HG03045 (cell line): Measurements from ENCODE around the gene BCL2L12.

Experiments
- ATAC-seq: cut with Tn5 transposase; IDR thresholded peaks from one replicate; pipeline ENCODE4 v1.9.1; 2021; ENCODE audit warnings: mild to moderate bottlenecking, moderate library complexity; ENCODE audit not compliant: unreplicated experiment

Gene BCL2L12

DNA sequence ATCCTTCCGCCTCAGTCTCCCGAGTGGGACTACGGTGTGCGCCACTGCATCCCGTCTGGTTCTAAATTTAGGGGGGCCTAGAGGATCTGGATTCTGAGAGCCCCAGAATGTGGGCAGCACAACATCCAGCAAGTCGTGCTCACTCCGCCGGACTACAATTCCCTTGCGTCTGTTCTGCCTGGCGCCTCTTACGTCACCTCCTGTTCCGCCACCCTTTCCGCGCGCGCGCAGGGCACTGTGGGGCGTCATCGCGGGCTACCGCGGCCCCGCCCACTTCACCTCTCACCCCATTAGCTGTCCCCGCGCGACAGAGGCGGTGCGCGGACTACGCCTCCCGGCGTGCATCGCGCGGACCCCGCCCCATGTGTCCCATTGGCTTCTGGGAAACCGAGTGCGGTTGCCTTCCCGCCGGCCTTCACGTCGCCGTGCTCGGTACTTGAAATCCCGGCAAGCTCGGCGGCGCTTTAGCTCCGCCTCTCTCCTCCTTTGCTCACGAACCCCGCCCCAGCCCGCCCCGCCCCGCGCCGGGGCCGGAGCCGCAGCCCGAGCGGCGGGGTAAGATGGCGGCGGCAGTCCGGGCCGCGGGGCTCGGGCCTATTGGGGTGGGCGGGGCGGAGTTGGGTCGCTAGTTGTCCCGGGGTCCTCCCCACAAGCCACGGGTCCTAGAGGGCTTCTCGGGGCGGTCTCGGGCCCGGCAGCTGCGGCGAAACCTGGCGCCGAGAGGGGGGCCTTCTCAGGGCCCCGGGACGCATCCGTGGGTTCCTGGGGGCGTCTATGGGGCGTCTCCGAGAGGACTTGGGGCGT is 23.8 kb upstream of the BCL2L12 start, which contains the start of gene SCAF1:
Gene SCAF1, plus strand, starts transcription at position 522 of the 804 bp plus-strand sequence. CDS start 2,818 bp downstream, outside the sequence.
- peak; percentile 54 for ATAC-seq

- ATAC-seq = no peak
Measured at GRCh38 chr19:49642492-49643035, 23.2 kb upstream of the BCL2L12 start.

DNA sequence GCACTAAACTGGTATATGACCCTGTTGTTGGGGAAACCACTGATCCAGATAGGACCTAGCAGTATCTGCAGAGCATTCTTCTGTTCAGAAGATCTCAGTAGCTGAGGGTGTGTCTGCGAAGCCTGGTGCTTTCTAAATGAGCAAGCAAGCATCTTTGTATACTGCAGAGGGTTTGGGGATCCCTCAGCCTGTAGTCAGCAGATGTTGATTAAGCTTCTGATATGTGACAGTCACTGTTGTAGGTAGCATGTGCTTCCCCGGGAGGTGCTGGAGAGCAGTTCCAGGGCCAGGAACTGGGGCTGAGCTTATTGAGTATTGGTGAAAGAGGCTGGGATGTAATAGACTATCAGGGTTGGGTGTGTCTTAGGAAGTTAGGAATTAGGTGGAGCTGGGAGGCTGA is 22.3 kb upstream of the BCL2L12 start:
- ATAC-seq = no peak

DNA sequence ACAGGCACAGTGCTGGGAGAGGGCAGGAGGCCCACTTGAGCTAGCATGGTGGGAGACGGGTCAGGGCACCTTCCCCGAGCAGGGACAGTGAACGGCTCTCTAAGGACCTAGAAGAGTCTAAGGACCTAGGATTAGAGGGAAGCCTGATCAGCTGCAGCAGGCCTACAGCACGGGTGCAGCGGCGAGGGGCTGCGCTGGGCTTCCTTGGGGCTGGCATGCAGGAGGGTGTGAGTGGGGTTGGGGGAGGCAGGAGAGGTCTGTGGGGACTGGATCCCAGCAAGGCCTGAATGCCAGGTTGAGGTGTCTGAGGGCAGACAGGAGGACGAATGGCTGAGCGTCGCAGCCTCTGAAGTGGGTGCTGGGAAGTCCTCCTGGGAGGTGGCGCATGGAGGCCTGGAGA is 20.1 kb upstream of the BCL2L12 start:
- no peak for ATAC-seq

DNA sequence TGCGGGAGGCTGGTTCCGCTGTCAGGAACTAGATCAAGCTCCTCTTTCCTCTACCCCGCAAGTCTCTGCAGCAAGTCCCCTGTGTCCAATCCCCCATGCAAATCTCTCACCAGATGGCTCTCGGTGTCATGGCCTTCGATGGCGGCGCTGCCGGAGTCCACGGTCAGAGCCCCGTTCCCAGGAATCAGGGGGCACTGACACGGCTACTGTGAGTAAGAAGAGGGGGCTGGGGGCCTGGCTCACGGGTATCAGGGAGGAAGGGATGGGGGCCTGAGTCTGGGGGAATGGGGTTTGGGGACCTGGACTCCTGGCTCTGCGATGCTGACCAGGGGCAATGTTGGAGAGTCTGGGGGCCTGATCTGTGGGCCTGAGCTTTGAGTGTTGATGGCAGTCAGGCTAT is 19.7 kb upstream of the BCL2L12 start:
- ATAC-seq = no peak

DNA sequence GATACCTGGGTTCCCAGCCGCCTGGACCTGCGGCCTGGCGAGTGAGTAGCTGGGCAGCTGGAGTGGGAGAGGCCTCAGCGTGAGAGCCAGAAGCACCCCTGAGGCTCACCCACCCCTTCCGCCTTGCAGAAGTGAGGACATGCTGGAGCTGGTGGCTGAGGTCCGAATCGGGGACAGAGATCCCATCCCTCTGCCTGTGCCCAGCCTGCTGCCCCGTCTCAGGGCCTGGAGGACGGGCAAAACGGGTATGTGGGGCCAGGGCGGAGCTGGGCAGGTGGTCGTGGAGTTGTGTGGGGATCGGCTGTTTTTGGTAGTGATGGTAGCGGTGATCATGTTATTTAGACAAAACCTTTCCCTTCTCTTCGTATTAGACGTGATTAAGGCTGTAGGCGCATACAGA is 19.1 kb upstream of the BCL2L12 start:
- no peak for ATAC-seq

DNA sequence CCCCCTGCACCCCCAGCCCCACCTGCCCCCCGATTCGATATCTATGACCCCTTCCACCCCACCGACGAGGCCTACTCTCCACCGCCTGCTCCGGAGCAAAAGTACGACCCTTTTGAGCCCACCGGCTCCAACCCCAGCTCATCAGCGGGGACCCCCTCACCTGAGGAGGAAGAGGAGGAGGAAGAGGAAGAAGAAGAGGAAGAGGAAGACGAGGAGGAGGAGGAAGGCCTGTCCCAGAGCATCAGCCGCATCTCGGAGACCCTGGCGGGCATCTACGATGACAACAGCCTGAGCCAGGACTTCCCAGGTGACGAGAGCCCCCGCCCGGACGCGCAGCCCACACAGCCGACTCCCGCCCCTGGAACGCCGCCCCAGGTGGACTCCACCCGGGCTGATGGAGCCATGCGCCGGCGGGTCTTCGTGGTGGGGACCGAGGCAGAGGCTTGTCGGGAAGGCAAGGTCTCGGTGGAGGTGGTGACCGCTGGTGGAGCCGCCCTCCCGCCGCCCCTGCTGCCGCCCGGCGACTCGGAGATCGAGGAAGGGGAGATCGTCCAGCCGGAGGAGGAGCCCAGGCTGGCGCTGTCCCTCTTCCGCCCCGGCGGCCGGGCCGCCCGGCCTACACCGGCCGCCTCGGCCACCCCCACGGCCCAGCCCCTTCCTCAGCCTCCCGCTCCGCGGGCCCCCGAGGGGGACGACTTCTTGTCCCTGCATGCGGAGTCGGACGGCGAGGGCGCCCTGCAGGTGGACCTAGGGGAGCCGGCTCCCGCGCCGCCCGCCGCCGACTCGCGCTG is 14.5 kb upstream of the BCL2L12 start:
- ATAC-seq = no peak

DNA sequence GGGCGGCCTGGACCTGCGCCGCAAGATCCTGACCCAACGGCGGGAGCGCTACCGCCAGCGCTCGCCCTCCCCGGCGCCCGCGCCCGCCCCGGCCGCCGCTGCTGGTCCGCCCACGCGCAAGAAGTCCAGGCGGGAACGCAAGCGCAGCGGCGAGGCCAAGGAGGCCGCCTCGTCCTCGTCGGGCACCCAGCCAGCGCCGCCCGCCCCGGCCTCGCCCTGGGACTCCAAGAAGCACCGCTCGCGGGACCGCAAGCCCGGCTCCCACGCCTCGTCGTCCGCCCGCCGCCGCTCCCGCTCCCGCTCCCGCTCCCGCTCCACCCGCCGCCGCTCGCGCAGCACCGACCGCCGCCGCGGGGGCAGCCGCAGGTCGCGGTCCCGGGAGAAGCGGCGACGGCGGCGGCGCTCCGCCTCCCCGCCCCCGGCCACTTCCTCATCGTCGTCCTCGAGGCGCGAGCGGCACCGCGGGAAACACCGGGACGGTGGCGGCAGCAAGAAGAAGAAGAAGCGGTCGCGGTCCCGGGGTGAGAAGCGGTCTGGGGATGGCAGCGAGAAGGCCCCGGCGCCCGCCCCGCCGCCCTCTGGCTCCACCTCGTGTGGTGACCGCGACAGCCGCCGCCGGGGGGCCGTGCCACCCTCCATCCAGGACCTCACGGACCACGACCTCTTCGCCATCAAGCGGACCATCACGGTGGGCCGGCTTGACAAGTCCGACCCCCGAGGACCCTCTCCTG is 13.7 kb upstream of the BCL2L12 start:
- no peak for ATAC-seq

GRCh38 chr19:49652551-49653465 is 12.9 kb upstream of the BCL2L12 start:
- no peak for ATAC-seq

DNA sequence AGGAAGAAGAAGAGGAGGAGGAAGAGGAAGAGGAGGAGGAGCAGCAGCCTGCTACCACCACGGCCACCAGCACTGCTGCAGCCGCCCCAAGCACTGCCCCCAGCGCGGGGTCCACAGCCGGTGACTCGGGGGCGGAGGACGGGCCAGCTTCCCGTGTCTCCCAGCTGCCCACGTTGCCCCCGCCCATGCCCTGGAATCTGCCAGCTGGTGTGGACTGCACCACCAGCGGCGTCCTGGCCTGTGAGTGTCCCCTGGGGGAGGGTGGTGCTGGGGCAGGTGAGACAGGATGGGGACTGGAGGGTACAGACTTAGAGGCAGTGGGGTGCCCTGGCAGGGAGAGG is 12.3 kb upstream of the BCL2L12 start:
- ATAC-seq = no peak

GRCh38 chr19:49654581-49654980 is 11.2 kb upstream of the BCL2L12 start:
- ATAC-seq = no peak

DNA sequence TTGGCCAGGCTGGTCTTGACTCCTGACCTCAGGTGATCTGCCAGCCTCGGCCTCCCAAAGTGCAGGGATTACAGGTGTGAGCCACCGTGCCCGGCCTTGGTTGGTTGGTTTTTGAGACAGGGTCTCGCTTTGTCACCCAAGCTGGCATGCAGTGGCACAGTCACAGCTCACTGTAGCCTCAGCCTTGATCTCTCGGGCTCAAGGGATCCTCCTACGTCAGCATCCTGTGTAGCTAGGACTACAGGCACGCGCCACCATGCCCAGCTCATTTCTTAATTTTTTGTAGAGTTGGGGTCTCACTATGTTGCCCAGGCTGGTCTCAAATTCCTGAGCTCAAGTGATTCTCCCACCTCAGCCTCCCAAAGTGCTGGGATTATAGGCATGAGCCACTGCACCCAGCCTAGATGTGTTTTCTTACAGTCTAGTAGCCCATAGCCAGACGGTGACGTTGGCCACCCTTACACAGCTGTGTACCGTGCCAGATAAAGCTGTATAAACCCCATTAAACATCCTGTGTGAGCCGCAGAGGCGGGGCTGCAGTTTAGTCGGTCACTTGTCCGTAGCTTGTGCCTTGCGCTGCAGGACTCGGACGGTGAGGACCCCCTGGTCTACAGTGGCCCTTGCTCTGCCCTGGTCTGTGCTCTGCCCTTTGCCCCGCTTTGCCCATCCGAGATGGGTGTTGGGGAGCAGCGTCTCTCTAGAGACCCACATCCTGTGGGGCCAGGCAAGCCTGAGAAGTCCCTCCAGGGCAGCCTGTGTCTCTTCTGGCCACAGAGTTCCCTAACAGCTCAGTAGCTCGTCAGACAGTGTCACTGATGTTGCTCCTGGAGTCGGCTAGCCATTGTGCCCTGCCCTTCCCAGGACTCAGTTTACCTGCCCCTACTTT is 9.9 kb upstream of the BCL2L12 start:
- ATAC-seq = no peak

GRCh38 chr19:49656456-49657109 is 9.2 kb upstream of the BCL2L12 start:
- no peak for ATAC-seq

DNA sequence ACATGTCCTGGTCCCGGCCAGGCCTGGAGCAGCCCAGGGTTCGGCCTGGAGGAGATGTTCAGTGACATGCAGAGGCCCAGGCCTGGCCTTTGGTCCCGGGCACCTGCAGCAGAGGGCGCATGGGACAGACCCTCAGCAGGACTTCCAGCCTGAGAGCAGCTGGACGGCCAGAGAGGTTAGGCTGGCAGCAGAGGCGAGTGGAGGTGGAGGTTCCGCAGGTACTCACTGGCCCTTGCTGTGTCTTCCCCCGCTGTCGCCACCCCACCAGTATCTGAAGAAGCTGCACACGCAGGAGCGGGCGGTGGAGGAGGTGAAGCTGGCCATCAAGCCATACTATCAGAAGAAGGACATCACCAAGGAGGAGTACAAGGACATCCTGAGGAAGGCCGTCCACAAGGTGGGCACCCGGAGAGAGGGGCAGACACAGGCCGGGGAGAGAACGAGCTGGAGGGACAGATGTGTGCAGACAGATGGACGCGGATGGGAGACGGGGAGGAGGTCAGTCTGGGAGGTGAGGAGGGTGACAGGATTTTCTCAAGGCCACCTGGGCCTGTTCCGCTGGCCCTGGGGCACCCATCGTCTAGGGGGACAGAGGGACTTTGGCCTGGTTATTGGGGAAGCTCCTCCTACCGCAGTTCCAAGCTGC is 8.1 kb upstream of the BCL2L12 start:
- no peak for ATAC-seq

- no peak for ATAC-seq
Measured at GRCh38 chr19:49658139-49658517, 7.6 kb upstream of the BCL2L12 start.

GRCh38 chr19:49658566-49659442 is 6.9 kb upstream of the BCL2L12 start:
- ATAC-seq = no peak

GRCh38 chr19:49660338-49660961 is 5.3 kb upstream of the BCL2L12 start:
- ATAC-seq = no peak
